ENCODE measurements around the gene PAGE5. TPM values are rescaled to one million over a fixed set of nuclear protein-coding genes. Genes with fewer than 3 reads are reported as not detected.

Gene PAGE5
- total RNA-seq, 2 experiments from 2014 or later = not detected

GRCh38 chrX:55210931-55211677 is 9.0 kb upstream of the PAGE5 start:
- BruUV-seq (replicated peaks) = no TSS peak
- no peak overlapping the region for H2AFZ ChIP-seq (ENCODE audit: low read length)
- H3K9me3 ChIP-seq (ENCODE audit: low read length) = no peaks in the 10 kb centered on the region
- no peaks in the 10 kb centered on the region for H3K36me3 ChIP-seq (ENCODE audit: insufficient read depth, low read length)
- TF ChIP-seq EZH2phosphoT487 (IDR thresholded peaks at IDR 0.05; ENCODE audit: borderline replicate concordance, low read depth, low read length) (no peak), CTCF (conservative IDR thresholded peaks at IDR 0.05; ENCODE audit: low read length) (no peak)
- H3K4me2 ChIP-seq (ENCODE audit: low read length) = no peak overlapping the region
- no peak for DNase-seq (ENCODE audit: low spot score)
- intact Hi-C loops (cut with micrococcal nuclease; ENCODE audit: unreplicated experiment) = no loop called here
- H3K27ac ChIP-seq (ENCODE audit: low read depth, low read length, poor library complexity, severe bottlenecking) = no peak overlapping the region
- no peak overlapping the region for H3K4me3 ChIP-seq (ENCODE audit: low read depth, low read length, poor library complexity, severe bottlenecking)
- H3K79me2 ChIP-seq (ENCODE audit: insufficient read depth, low read depth, low read length) = no peaks in the 10 kb centered on the region
- ChIA-PET CTCF (ENCODE audit: unreplicated experiment) (no interaction called here), POLR2A (no interaction called here)
- H4K20me1 ChIP-seq (ENCODE audit: insufficient read depth, low read length) = no peaks in the 10 kb centered on the region
- H3K4me1 ChIP-seq (ENCODE audit: insufficient read depth, low read length, poor library complexity, severe bottlenecking) = no peaks in the 10 kb centered on the region
- no peaks in the 10 kb centered on the region for H3K9me2 ChIP-seq (ENCODE audit: insufficient read depth, low read length)

GRCh38 chrX:55213381-55213780 is 6.8 kb upstream of the PAGE5 start:
- no TSS peak for BruUV-seq (replicated peaks)
- Histone ChIP-seq H3K4me1 (ENCODE audit: insufficient read depth, low read length, poor library complexity, severe bottlenecking) (no peaks in the 10 kb centered on the region), H4K20me1 (ENCODE audit: insufficient read depth, low read length) (no peaks in the 10 kb centered on the region), H3K79me2 (ENCODE audit: insufficient read depth, low read depth, low read length) (no peaks in the 10 kb centered on the region), H3K9me2 (ENCODE audit: insufficient read depth, low read length) (no peaks in the 10 kb centered on the region), H3K4me3 (ENCODE audit: low read depth, low read length, poor library complexity, severe bottlenecking) (no peak overlapping the region), H3K27ac (ENCODE audit: low read depth, low read length, poor library complexity, severe bottlenecking) (no peak overlapping the region), H3K4me2 (ENCODE audit: low read length) (no peak overlapping the region), H2AFZ (ENCODE audit: low read length) (no peak overlapping the region), H3K9me3 (ENCODE audit: low read length) (no peaks in the 10 kb centered on the region), H3K36me3 (ENCODE audit: insufficient read depth, low read length) (no peaks in the 10 kb centered on the region)
- DNase-seq (ENCODE audit: low spot score) = no peak
- TF ChIP-seq CTCF (conservative IDR thresholded peaks at IDR 0.05; ENCODE audit: low read length) (no peak), EZH2phosphoT487 (IDR thresholded peaks at IDR 0.05; ENCODE audit: borderline replicate concordance, low read depth, low read length) (no peak)
- intact Hi-C loops (cut with micrococcal nuclease; ENCODE audit: unreplicated experiment) = no loop called here
- ChIA-PET CTCF (ENCODE audit: unreplicated experiment) (no interaction called here), POLR2A (no interaction called here)

- no peak for DNase-seq (ENCODE audit: low spot score)
- no peaks in the 10 kb centered on the region for H3K9me2 ChIP-seq (ENCODE audit: insufficient read depth, low read length)
- intact Hi-C loops (cut with micrococcal nuclease; ENCODE audit: unreplicated experiment) = no loop called here
- no peak overlapping the region for H3K4me3 ChIP-seq (ENCODE audit: low read depth, low read length, poor library complexity, severe bottlenecking)
- H3K79me2 ChIP-seq (ENCODE audit: insufficient read depth, low read depth, low read length) = no peaks in the 10 kb centered on the region
- no peaks in the 10 kb centered on the region for H3K36me3 ChIP-seq (ENCODE audit: insufficient read depth, low read length)
- no peak overlapping the region for H2AFZ ChIP-seq (ENCODE audit: low read length)
- no peaks in the 10 kb centered on the region for H3K9me3 ChIP-seq (ENCODE audit: low read length)
- no peaks in the 10 kb centered on the region for H3K4me1 ChIP-seq (ENCODE audit: insufficient read depth, low read length, poor library complexity, severe bottlenecking)
- H3K27ac ChIP-seq (ENCODE audit: low read depth, low read length, poor library complexity, severe bottlenecking) = no peak overlapping the region
- ChIA-PET POLR2A (no interaction called here), CTCF (ENCODE audit: unreplicated experiment) (no interaction called here)
- BruUV-seq (replicated peaks) = no TSS peak
- no peak for TF ChIP-seq CTCF (conservative IDR thresholded peaks at IDR 0.05; ENCODE audit: low read length)
- TF ChIP-seq EZH2phosphoT487 (IDR thresholded peaks at IDR 0.05; ENCODE audit: borderline replicate concordance, low read depth, low read length) = no peak
- H3K4me2 ChIP-seq (ENCODE audit: low read length) = no peak overlapping the region
- H4K20me1 ChIP-seq (ENCODE audit: insufficient read depth, low read length) = no peaks in the 10 kb centered on the region
These were observed 20.7 kb downstream of the PAGE5 start for GRCh38 chrX:55240788-55241340.
